GM12878 (cell line): ENCODE results near the gene NUP37. TPM values are rescaled to one million over a fixed set of nuclear protein-coding genes. Genes with fewer than 3 reads are reported as not detected.

Experiments used
- ATAC-seq: fragments of 200-7000 bp; cut with Tn5 transposase; 3 replicates; pipeline ENCODE4 v1.9.1; 2020; ENCODE audit warnings: mild to moderate bottlenecking, moderate library complexity
- BruUV-seq: library from RNA; stranded (reverse); fragments of 400-500 nt; replicated peaks from 2 replicates; lab custom pipeline; 2021; lab: Mats Ljungman, UMichigan
- CTCF ChIA-PET: fragments of 300-600 bp; sonication (Branson Sonifier 250); formaldehyde crosslinking; extraction: SDS; loops from one replicate; lab custom pipeline; 2021; ENCODE audit warnings: inconsistent platforms; lab: Yijun Ruan, JAX
- POLR2A ChIA-PET: fragments of 350-600 bp; formaldehyde crosslinking; extraction: SDS; loops from one replicate; lab custom pipeline; 2021; ENCODE audit warnings: inconsistent platforms; lab: Charles Lee
- RAD21 ChIA-PET: fragments of 300-600 bp; sonication (Branson Sonifier 250); formaldehyde crosslinking; loops from one replicate; lab custom pipeline; 2023; ENCODE audit warnings: antibody characterized with exemption; ENCODE audit not compliant: unreplicated experiment; lab: Charles Lee
- SMC1A ChIA-PET: fragments of 300-600 bp; sonication (Branson Sonifier 250); formaldehyde crosslinking; loops from one replicate; lab custom pipeline; 2023; ENCODE audit not compliant: unreplicated experiment, uncharacterized antibody; lab: Charles Lee
- DNase-seq: peaks from one replicate; pipeline ENCODE4 v3.0.0-alpha.2; 2011; ENCODE audit warnings: low read depth, low spot score
- FAIRE-seq: peaks from 3 replicates; lab custom pipeline; 2011; peaks lifted over from hg19 to GRCh38; lab: Jason Lieb, UNC
- H2AFZ ChIP-seq: 2 replicates; pipeline ENCODE4 v1.6.0; 2011; ENCODE audit warnings: low read depth, low read length, control low read depth; ENCODE audit not compliant: control insufficient read depth
- H3K27ac ChIP-seq: 2 replicates; pipeline ENCODE4 v1.5.1; 2011; ENCODE audit warnings: control low read depth; ENCODE audit not compliant: control insufficient read depth, insufficient read depth
- H3K27me3 ChIP-seq, 2 experiments: replicated peaks in 1 of 2; 2 replicates each; pipeline versions ENCODE4 v1.6.0 to v1.6.1; 2011; ENCODE audit warnings: low read length in 1 of 2; ENCODE audit not compliant: control insufficient read depth in 2 of 2, insufficient read depth in 2 of 2
- H3K36me3 ChIP-seq, 2 experiments: 2 replicates each; pipeline ENCODE4 v1.5.1; 2011; ENCODE audit warnings: low read length in 1 of 2; ENCODE audit not compliant: control insufficient read depth in 2 of 2, insufficient read depth in 2 of 2
- H3K4me1 ChIP-seq: 2 replicates; pipeline ENCODE4 v1.6.1; 2011; ENCODE audit warnings: mild to moderate bottlenecking, low read length, moderate library complexity, mixed read lengths; ENCODE audit not compliant: control insufficient read depth, insufficient read depth
- H3K4me2 ChIP-seq: 2 replicates; pipeline ENCODE4 v1.6.0; 2011; ENCODE audit warnings: control low read depth; ENCODE audit not compliant: control insufficient read depth, insufficient read depth
- H3K4me3 ChIP-seq: fragments of 200-600 bp; sonication (generic); 2 replicates; pipeline ENCODE4 v1.5.1; 2016
- H3K79me2 ChIP-seq: 2 replicates; pipeline ENCODE4 v1.6.0; 2011; ENCODE audit warnings: low read length; ENCODE audit not compliant: control insufficient read depth, insufficient read depth
- H3K9ac ChIP-seq: 2 replicates; pipeline ENCODE4 v1.8.0; 2011; ENCODE audit warnings: low read length, control low read depth, mixed read lengths; ENCODE audit not compliant: control insufficient read depth, insufficient read depth
- H3K9me3 ChIP-seq: replicated peaks from 3 replicates; pipeline ENCODE4 v1.5.1; 2011; ENCODE audit warnings: mild to moderate bottlenecking, low read length; ENCODE audit not compliant: control insufficient read depth, insufficient read depth
- H4K20me1 ChIP-seq: 2 replicates; pipeline ENCODE4 v1.6.0; 2011; ENCODE audit not compliant: control insufficient read depth, insufficient read depth
- CHD2 ChIP-seq: IDR thresholded peaks from 2 replicates; pipeline ENCODE4 v1.6.1; 2011; ENCODE audit warnings: low read depth, low read length, improper control_type of control experiment, borderline replicate concordance
- CUX1 ChIP-seq: IDR thresholded peaks from 2 replicates; pipeline ENCODE4 v1.6.1; 2012; ENCODE audit warnings: improper control_type of control experiment, low read depth, low read length; ENCODE audit not compliant: insufficient replicate concordance
- E2F4 ChIP-seq: IDR thresholded peaks from 2 replicates; pipeline ENCODE4 v1.6.1; 2012; ENCODE audit warnings: low read depth, low read length, improper control_type of control experiment
- E2F8 ChIP-seq: fragments of 450-650 bp; IDR thresholded peaks from 2 replicates; pipeline ENCODE4 v1.6.1; 2018; ENCODE audit warnings: mild to moderate bottlenecking, low read depth, moderate library complexity; ENCODE audit not compliant: partially characterized antibody
- IKZF1 ChIP-seq: fragments of 450-650 bp; conservative IDR thresholded peaks from 2 replicates; pipeline ENCODE4 v1.6.1; 2017; ENCODE audit warnings: antibody characterized with exemption, mild to moderate bottlenecking
- MLLT1 ChIP-seq: fragments of 450-650 bp; IDR thresholded peaks from 2 replicates; pipeline ENCODE4 v1.6.1; 2016; ENCODE audit warnings: mild to moderate bottlenecking
- MYC ChIP-seq: IDR thresholded peaks from 2 replicates; pipeline ENCODE4 v1.6.1; 2011; ENCODE audit warnings: mild to moderate bottlenecking, low read length, moderate library complexity, inconsistent platforms; ENCODE audit not compliant: insufficient read depth, insufficient replicate concordance, insufficient read length, severe bottlenecking
- PAX8 ChIP-seq: fragments of 450-650 bp; IDR thresholded peaks from 2 replicates; pipeline ENCODE4 v1.6.1; 2017; ENCODE audit warnings: mild to moderate bottlenecking, moderate library complexity
- PBX3 ChIP-seq: IDR thresholded peaks from 2 replicates; pipeline ENCODE4 v1.6.1; 2011; ENCODE audit warnings: mild to moderate bottlenecking, low read depth, low read length, moderate library complexity; ENCODE audit not compliant: insufficient replicate concordance
- PML ChIP-seq: IDR thresholded peaks from 2 replicates; pipeline ENCODE4 v1.6.1; 2012; ENCODE audit warnings: low read length, inconsistent platforms
- TBL1XR1 ChIP-seq: IDR thresholded peaks from 2 replicates; pipeline ENCODE4 v1.6.1; 2012; ENCODE audit warnings: low read depth, low read length, improper control_type of control experiment
- ZNF24 ChIP-seq: fragments of 450-650 bp; IDR thresholded peaks from 2 replicates; pipeline ENCODE4 v1.6.1; 2017; ENCODE audit warnings: antibody characterized with exemption, mild to moderate bottlenecking
- WGBS: methylation state at CpG from one replicate; pipeline ENCODE4 v1.1.6; 2016; ENCODE audit warnings: low lambda C conversion rate; ENCODE audit not compliant: insufficient replicate concordance, insufficient coverage; ENCODE audit errors: missing lambda C conversion rate; 5-methylcytosine and 5-hydroxymethylcytosine counted together
- in situ Hi-C: fragments of 300-500 bp; cut with MboI; formaldehyde crosslinking; loops from 9 replicates; pipeline ENCODE4 v1.14.3; 2018; ENCODE audit warnings: mixed read lengths
- intact Hi-C: fragments of 100-400 bp; cut with micrococcal nuclease; formaldehyde crosslinking; loops from one replicate; pipeline ENCODE4 v1.14.2; 2022; ENCODE audit not compliant: unreplicated experiment
- polyA plus RNA-seq, 11 experiments: library from polyadenylated mRNA; depleted of rRNA in 4 of 11; unstranded in 6 of 11; stranded (reverse) in 5 of 11; fragments of >200 nt; fragmentation: Nextera tagmentation in 4 of 11; fragmentation: Illumina TruSeq in 1 of 11; extraction: Ambion mirVana in 4 of 11; extraction: Trizol in 1 of 11; gene quantifications; 1 replicate in 1 of 11; 2 replicates in 10 of 11; pipeline versions ENCODE4 v1.2.1 to v1.2.3, GENCODE V29; 2011 to 2016; ENCODE audit warnings: inconsistent platforms in 2 of 11, missing spikeins in 2 of 11, low read depth in 1 of 11
- total RNA-seq, 4 experiments: library from RNA; depleted of rRNA in 3 of 4; stranded (reverse); fragments of >200 nt in 3 of 4; fragmentation: Illumina TruSeq in 1 of 4; extraction: Trizol in 1 of 4; gene quantifications; 2 replicates each; pipeline versions ENCODE4 v1.2.1 to v1.2.3, GENCODE V29; 2013 to 2021

Gene NUP37
- total and polyA plus RNA-seq, 10 of the 15 experiments (the other 5 are each of a cell fraction or from before 2014, with no cell fraction given), result 51.8 to 250 (median 99.6) TPM

GRCh38 chr12:102026728-102027127 is 93.2 kb downstream of the NUP37 start:
- Histone ChIP-seq H4K20me1 (no peaks in the 10 kb centered on the region), H3K79me2 (no peaks in the 10 kb centered on the region), H3K9ac (no peak overlapping the region), H3K27me3 (no peaks in the 10 kb centered on the region), H3K4me2 (no peak overlapping the region), H3K4me1 (no peaks in the 10 kb centered on the region), H3K36me3 (peaks cover 0 to 4% of the 10 kb centered on the region in 2 experiments; a peak in 1 of 4 replicates), H3K9me3 (no peaks in the 10 kb centered on the region), H3K4me3 (no peak overlapping the region), H2AFZ (no peak overlapping the region), H3K27ac (no peak overlapping the region)
- ChIA-PET POLR2A (no interaction called here), RAD21 (no interaction called here), CTCF (no interaction called here), SMC1A (interaction anchor here (0.6 to 1.1 kb wide), 2 partner anchors 40 to 251 kb away, joined by 3 read pairs; no protein-coding TSS in a partner anchor)
- no peak for FAIRE-seq
- intact Hi-C loops (no loop called here), in situ Hi-C loops (no loop called here)
- WGBS, result 92% methylated on average over 1 of the region's 1 CpG
- no peak for DNase-seq
- ATAC-seq, result peak; percentile 73
- BruUV-seq, result no TSS peak
- TF ChIP-seq CHD2 (no peak), PML (no peak), TBL1XR1 (no peak), CUX1 (no peak), PAX8 (no peak), E2F8 (no peak), MYC (no peak), MLLT1 (no peak), IKZF1 (no peak), ZNF24 (no peak), E2F4 (no peak), PBX3 (no peak)
